HG03103 (cell line): ENCODE results near the gene BCLAF3.

ENCODE experiments used
- ATAC-seq: cut with Tn5 transposase; IDR thresholded peaks from one replicate; pipeline ENCODE4 v1.9.1; 2021; ENCODE audit warnings: low read depth; ENCODE audit not compliant: unreplicated experiment

Gene BCLAF3

DNA sequence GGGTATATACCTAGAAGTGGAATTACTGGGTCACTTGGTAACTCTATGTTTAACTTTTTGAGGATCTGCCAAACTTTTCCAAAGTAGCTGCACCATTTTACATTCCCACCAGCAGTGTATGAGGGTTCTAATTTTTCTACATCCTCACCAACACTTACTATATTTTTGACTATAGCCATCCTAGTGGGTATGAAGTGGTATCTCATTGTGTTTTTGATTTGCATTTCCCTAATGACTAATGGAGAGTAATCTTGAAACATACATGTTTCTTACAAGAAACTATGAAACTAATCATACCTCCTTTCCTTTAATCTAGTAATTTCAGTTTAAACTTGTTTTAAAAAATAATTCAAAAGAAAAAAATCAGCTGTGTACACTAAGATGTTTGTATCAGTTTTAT lies 17.9 kb downstream of the BCLAF3 start:
- ATAC-seq: no peak

DNA sequence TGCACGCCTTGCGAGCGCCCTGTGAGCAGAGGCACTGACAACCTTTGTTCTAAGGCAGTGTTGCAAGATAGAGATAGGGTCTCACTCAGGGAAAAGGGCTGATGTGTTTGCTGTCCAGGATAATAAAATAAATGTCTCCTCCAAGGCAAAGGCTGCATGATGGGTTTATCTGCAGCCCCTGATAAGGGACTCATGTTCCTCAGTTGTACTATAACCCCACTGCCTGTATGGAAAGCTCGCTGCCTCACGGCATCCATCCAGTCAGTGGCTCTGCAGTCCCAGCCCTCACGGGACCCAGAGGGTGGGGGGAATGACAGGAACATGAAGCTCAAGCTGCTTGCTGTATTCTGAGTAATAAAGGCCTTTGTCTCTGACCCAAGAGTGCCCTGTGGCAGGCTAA lies 22.6 kb downstream of the BCLAF3 start:
- ATAC-seq: no peak

DNA sequence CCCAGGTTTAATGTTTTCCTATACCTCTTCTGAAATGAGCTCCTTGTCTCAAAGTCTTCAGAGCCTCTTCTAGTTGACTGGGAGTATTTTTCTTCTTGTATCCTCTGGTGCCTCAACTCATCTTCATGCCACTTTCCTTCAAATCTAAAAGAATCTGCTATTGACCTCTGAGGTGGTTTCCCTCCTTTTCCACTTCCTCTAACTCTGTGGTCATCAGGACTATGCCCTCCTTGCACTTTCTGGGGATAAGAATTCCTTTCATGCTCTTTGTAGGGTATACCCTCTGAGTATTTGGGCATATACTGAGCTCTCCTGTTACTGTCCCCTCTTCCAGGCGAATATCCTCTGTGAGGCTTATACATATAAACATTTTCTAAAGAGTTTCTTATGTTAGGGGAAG lies 24.8 kb downstream of the BCLAF3 start:
- no peak for ATAC-seq

DNA sequence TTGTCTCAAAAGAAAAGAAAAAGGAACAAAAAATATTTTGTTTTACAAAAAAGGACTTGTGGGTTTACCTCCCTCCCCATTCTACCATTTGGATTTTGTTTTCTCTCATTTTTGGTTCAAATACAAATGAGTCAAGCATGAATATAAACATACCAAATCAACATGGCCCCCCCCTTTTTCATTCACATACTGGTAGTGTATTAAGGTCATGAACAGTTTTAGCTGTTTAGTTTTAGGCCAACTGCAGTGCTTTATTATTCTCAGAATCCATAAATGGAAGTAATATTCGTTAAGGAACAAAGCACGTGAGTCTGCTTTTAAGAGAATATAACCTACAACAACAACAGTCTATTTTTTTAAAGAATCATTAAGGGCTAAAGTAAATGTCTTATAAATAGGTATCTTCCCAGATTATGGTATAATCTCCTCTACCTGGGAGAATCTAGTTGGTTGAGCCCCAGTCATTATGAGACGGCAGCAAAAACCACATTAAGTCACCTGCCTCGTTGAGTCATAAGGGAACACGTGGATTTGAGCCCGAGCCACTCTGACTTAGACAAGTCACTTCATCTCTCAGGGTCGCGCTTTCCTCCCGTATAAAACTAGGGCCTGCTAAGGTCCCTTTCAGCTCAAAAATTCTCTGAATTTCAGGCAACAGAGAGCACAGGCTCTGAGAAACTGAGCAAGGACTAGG lies 26.7 kb downstream of the BCLAF3 start:
- ATAC-seq: no peak

DNA sequence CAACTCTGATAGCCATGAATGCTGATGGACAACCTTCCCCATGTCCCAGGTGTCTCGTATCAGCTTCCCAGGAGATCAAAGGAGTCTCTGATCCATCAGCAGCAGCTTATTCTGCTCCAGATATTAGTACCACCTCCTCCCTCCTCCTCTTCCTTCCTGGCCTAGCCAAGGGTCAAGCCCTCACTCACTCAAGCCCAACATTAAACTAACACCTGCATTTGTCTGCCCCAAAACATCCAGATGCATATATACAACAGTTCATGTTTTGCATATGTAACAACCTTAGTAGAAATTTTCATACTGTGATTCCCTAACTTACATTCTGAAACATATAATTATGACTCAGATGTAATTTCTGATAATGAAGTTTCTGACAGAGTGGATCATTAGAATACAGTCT lies 29.9 kb downstream of the BCLAF3 start:
- ATAC-seq: no peak

DNA sequence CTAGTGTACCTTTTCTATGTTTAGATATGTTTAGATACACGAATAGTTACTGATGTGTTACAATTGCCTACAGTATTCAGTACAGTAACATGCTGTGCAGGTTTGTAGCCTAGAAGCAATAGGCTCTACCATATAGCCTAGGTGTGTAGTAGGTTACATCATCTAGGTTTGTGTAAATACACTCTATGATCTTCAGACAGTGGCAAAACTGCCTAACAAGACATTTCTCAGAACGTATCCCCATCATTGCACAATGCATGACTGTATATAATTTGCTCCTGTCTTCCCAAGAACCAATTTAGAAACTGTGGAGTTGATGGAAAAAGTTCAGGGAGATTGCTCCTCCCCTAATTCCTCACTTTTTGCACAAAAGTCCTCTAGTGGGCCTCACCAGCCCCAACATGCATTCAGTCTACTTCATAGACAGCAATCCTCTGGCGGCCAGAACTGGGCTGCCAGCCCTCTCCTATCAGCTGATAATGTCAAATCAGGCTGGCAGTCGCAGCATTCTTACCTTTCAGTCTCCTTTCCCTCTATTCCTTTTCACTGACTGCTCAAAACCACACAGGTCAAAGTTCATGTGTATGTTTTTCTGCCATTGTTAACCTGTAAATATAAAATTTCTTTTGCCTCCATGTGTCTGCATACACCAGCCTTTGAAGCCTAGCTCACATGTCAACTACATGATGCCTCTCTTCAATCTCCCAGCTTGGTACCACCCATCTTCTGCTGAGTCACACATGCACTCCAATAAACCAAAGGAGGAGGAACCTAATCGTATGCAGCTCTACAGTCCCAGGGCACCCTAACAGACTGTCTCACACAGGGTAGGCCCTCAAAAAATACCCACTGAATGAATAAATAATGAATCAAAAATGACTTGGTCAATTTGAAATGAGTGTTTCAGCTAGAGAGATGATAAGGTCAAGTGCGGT lies 32.0 kb downstream of the BCLAF3 start:
- ATAC-seq: no peak

DNA sequence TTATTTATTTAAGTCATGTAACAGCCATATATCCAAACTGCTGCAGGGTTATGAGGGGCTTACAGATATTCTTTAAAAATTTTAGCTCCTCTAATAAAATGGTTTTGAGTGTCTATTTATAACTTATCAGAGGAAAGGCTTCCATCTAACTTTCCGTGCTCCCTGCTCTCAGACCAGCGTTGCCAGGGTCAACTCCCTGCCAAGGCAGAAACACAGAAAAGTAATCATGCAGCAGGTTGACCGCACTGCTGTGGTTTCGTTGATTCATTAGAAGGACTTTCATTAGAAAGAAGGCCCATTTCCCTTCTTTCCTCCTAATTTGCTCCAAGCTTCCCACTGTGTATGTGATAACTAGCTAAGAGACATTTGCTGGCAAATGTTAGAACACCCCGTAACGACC lies 33.9 kb downstream of the BCLAF3 start:
- no peak for ATAC-seq

DNA sequence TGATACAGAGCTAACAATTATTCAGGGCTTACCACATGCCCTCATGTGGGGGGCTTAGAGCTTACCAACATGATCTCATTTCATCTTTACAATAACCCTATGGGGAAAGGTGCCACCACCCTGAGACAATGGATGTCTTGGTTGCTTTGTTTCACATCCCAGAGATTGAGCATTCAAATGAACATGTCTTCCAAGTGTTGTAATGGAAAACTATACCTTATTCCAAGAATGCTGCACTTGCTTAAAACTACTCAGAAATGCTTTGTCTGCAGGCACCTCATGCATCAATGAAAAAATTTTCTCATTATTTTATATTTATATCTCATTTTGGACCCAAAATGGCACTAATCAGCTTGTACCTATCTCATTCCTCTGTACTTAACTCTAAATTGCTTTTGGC lies 34.6 kb downstream of the BCLAF3 start:
- no peak for ATAC-seq

DNA sequence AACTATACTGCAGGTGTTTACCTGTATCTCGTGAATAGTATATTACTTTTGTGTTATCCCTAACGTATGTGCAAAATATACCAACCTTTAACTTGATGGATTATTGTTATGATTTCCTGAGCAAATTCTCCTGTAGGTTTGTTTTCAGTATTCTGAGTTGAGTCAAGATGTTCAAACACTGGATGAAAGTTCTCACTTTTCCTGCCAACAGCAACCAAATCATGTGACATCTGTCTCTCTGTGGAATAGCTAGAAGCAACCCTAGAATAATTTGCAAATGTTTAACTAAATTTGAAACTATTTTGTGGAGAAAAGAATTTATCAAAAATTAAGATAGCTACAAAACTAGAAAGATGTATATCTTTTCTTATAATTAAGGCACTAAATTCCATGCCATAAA lies 35.6 kb downstream of the BCLAF3 start:
- ATAC-seq: no peak

DNA sequence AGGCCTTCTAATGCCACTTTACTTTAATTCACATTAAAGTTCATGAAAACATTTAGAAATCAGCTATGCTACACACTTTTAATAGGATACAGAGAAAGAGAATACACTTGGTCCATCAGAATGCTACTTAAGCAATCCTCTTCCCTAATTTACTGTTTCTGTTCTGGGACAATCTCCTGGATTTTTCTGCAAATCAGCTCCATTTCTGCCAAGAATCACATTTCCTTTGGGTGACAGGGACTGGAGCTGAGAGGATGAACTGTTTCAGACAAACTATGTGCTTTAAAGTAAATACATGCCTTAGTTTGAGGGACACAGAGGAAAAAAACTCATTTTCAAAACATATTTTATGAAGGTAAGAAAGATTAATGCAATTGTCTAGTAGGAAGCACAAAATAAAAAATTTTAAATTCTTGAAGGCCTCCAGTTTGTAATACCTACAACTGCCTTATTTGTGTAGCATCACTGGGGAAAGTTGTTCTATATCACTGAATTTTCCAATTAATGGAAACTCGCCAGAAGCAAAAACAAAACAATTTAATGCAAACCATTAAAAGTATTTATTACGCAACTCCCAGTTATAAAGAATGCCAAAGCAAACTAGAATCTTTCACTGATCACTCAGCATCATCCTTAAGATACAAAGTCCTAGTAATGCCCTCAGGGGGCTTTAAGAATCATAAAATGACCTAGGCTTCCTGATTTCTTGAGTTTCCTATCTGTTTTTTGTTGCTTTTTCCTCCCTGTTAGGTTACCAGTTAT lies 36.3 kb downstream of the BCLAF3 start:
- no peak for ATAC-seq

DNA sequence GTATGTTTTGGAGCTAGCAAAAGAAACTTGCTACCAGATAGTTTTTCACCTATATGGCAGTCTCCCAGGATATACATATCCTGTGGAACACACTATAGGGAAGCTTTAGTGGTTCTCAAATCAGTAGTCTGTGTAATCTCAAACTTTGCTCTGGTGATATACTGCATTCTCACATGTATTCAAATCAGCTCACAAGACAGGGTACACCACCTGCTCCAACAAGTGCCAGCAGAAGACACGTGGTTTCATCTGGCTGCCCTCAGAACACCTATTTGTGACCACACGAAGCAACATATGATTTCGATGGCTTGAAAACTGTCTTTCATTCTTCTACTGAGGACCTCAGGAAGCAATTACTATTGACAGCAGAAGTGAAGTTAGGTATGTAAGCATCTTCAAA lies 37.7 kb downstream of the BCLAF3 start:
- no peak for ATAC-seq

DNA sequence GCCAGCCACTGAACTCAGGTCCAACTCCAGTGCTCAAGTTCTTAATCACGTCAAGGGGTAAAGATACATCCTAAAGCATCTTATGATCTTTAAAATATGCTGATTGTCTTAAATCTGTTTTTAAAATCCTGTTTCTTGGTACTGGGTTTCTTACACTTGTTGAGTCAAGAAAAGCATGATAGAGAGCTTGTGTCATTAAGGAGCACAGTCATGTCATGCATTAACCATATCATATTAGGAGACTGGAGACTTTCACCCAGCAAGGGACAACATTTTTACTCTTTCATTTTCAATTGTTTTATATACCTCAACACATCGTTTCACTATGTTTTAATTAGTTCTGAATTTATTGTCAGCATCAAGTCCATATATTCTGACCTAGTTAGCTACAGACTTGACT lies 41.5 kb downstream of the BCLAF3 start:
- no peak for ATAC-seq

DNA sequence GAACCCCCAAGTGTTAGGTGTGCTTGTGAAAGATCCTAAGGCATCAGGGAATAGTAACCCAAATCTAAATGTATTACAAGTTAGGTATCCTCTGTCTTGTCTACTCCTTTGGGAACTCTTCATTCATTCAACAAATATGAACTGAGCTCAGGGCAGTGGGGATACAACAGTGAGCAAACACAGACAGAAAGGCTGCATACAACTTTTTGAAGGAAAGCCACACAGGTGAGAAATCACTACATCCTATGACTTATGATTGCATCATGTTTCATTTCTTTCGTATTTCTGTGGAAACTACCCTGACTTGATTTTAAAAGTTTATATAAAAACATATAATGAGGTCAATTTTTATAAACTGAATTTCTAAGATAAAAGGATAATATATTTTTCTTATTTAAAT lies 43.2 kb downstream of the BCLAF3 start:
- ATAC-seq: no peak
